Measurements from ENCODE around the gene AP1S3.
"Not testable (repeated sequence)": the region's sequence is repeated elsewhere in the genome, so short reads cannot be mapped to it uniquely, and the experiment has no call there.

GRCh38 chr2:223761746-223762145, 75.6 kb downstream of the AP1S3 start:
- TF ChIP-seq, protein P1, sequence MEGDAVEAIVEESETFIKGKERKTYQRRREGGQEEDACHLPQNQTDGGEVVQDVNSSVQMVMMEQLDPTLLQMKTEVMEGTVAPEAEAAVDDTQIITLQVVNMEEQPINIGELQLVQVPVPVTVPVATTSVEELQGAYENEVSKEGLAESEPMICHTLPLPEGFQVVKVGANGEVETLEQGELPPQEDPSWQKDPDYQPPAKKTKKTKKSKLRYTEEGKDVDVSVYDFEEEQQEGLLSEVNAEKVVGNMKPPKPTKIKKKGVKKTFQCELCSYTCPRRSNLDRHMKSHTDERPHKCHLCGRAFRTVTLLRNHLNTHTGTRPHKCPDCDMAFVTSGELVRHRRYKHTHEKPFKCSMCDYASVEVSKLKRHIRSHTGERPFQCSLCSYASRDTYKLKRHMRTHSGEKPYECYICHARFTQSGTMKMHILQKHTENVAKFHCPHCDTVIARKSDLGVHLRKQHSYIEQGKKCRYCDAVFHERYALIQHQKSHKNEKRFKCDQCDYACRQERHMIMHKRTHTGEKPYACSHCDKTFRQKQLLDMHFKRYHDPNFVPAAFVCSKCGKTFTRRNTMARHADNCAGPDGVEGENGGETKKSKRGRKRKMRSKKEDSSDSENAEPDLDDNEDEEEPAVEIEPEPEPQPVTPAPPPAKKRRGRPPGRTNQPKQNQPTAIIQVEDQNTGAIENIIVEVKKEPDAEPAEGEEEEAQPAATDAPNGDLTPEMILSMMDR (IDR thresholded peaks at IDR 0.05), result not testable (repeated sequence)
- TF ChIP-seq MAZ (IDR thresholded peaks at IDR 0.05; ENCODE audit: borderline replicate concordance, low read depth, low read length); EP300 (IDR thresholded peaks at IDR 0.05); CEBPB (IDR thresholded peaks at IDR 0.05); BCL3 (IDR thresholded peaks at IDR 0.05); POLR2A (IDR thresholded peaks at IDR 0.05; ENCODE audit: low read length); ESRRA (IDR thresholded peaks at IDR 0.05; ENCODE audit: borderline replicate concordance, low read length); MYC (IDR thresholded peaks at IDR 0.05; ENCODE audit: borderline replicate concordance, low read length); MAX (IDR thresholded peaks at IDR 0.05); SMC3 (IDR thresholded peaks at IDR 0.05); PHF8 (IDR thresholded peaks at IDR 0.05; ENCODE audit: borderline replicate concordance, low read depth); POLR2AphosphoS2 (conservative IDR thresholded peaks at IDR 0.05; ENCODE audit: low read length): not testable (repeated sequence)
- TF ChIP-seq, protein P2, sequence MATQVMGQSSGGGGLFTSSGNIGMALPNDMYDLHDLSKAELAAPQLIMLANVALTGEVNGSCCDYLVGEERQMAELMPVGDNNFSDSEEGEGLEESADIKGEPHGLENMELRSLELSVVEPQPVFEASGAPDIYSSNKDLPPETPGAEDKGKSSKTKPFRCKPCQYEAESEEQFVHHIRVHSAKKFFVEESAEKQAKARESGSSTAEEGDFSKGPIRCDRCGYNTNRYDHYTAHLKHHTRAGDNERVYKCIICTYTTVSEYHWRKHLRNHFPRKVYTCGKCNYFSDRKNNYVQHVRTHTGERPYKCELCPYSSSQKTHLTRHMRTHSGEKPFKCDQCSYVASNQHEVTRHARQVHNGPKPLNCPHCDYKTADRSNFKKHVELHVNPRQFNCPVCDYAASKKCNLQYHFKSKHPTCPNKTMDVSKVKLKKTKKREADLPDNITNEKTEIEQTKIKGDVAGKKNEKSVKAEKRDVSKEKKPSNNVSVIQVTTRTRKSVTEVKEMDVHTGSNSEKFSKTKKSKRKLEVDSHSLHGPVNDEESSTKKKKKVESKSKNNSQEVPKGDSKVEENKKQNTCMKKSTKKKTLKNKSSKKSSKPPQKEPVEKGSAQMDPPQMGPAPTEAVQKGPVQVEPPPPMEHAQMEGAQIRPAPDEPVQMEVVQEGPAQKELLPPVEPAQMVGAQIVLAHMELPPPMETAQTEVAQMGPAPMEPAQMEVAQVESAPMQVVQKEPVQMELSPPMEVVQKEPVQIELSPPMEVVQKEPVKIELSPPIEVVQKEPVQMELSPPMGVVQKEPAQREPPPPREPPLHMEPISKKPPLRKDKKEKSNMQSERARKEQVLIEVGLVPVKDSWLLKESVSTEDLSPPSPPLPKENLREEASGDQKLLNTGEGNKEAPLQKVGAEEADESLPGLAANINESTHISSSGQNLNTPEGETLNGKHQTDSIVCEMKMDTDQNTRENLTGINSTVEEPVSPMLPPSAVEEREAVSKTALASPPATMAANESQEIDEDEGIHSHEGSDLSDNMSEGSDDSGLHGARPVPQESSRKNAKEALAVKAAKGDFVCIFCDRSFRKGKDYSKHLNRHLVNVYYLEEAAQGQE (IDR thresholded peaks at IDR 0.05), result not testable (repeated sequence)
- TF ChIP-seq, protein P3, sequence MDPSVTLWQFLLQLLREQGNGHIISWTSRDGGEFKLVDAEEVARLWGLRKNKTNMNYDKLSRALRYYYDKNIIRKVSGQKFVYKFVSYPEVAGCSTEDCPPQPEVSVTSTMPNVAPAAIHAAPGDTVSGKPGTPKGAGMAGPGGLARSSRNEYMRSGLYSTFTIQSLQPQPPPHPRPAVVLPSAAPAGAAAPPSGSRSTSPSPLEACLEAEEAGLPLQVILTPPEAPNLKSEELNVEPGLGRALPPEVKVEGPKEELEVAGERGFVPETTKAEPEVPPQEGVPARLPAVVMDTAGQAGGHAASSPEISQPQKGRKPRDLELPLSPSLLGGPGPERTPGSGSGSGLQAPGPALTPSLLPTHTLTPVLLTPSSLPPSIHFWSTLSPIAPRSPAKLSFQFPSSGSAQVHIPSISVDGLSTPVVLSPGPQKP (IDR thresholded peaks at IDR 0.05; ENCODE audit: low read depth, low read length), result not testable (repeated sequence)
